GM21825 (cell line): ENCODE results near the gene RECQL5.
"Not testable (repeated sequence)": the region's sequence is repeated elsewhere in the genome, so short reads cannot be mapped to it uniquely, and the experiment has no call there.

Experiments used
- ATAC-seq: cut with Tn5 transposase; IDR thresholded peaks from one replicate; pipeline ENCODE4 v1.9.1; 2021; ENCODE audit warnings: mild to moderate bottlenecking, moderate library complexity; ENCODE audit not compliant: unreplicated experiment

RECQL5 gene

DNA sequence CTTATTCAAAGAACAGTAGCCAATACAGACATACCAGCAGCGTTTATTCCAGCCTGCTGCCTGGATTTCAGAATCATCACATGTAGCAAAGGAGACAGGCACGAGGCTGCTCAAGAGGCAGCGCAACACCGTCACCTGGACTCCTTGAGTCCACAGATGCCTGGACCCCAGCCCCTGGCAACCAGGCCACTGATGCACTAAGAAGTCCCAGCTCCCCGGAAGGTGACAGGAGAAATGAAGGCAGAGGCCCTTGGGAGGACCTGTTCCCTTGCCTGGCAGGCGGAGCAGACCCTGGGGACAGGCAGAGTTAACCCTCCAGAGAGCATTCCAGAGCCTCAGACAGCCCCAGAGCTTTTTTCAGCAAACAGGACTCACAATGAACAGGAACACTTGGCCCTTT lies 17.3 kb downstream of the RECQL5 start:
- no peak for ATAC-seq

DNA sequence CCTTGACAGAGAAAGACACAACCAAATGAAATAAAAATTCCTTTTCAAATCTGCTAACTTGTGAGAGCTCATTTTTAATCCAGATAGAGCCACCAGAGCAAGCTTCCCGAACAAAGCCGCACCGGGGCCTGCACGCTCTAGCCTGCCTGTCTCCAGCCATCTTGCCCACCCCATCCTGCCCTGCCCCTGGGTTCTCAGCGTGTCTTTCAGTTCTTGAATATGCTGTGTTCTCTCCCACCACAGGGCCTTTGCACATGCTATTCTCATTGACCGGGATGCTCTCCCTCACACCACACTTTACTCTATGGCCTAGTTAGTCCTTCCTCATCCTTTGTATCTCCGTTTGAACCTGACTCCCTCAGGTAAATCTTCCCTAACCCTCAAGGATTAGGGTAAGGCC lies 19.0 kb downstream of the RECQL5 start:
- no peak for ATAC-seq

DNA sequence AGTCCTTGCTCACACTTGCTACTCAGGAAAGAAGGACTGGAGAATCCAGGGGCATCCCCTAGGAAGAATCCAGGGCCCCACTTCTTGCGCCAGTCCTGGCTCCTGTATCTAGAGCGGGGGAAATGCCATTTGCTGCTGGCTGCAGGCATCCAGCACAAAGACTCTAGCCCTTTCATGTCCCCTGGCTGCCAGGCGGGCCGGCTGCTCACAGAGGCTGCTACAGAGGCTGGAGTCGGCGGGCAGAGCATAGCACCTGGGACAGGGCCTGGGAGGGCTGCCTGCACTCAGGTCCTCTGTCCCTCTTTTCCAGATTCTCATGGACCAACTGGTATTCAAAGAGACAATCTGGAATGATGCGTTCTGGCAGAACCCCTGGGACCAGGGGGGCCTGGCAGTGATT lies 19.9 kb downstream of the RECQL5 start:
- ATAC-seq, result no peak

DNA sequence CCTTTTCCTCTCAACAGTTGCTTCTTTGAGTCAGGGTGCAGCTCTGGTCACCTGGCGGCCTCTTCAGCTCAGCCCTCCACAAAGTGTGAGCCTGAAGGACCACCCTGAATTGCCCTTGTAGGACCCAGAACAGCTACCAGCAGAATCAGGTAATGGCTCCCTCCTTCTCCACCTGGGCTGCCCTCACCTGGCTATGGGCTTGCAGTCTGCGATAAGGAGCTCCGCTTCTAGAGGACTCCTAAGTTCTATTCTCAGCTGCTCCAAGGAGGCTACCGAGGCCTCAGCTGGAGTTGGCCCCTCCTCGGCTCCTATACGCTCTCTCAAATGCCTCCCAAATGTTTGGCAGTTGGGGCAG lies 20.3 kb downstream of the RECQL5 start:
- ATAC-seq, result no peak

DNA sequence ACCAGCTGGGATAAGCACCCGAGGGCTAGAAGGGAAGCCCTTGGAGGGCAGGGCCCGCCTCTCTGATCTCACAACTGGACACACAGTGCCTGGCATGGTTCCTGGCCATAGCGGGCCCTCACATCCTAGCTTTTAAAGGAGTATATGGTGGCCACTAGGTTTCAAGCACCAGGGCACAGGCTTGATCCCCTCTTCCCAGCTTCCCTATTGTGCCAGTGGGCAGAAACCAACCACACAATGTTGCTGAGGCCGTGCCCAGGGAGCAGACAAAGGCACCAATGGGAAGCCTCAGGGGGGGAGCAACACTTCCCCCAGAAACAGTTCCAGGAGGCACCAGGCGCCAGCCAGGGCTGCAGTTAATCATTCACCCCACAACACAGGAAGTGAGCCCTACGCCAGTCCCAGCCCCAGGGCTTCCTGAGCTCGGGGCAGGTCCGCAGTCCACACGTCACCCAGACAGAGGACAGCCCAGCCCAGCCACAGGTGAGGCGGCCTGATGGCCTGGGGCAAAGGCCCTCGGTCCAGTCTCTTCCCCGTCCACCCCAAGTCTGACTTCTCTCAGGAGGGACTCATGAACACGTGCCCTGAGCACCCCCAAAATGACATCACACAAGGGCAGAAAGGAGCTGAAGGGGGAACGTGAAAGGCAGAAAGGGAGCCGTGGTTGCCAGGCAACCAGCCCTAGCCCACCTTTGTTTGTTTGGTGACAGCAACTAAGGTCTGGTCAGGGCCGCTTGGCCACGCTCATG lies 20.9 kb downstream of the RECQL5 start:
- no peak for ATAC-seq

DNA sequence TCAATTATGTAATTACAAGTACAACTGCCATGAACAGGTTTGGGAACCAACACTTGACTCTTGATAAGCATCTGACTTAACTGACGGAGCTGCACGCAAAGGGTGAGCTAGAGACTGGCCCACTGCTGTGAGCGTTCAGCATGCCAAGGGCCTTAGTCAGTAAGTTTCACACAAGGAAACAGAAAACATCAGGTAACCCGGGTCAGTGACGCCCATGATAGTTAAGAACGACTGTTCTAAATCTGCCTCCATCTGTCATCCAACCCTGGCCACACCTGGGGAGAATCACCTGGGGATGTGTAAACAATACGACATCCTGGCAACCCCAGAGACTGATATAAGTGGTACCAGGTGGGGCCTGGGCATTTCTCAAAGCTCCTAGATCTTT lies 21.5 kb downstream of the RECQL5 start:
- no peak for ATAC-seq

DNA sequence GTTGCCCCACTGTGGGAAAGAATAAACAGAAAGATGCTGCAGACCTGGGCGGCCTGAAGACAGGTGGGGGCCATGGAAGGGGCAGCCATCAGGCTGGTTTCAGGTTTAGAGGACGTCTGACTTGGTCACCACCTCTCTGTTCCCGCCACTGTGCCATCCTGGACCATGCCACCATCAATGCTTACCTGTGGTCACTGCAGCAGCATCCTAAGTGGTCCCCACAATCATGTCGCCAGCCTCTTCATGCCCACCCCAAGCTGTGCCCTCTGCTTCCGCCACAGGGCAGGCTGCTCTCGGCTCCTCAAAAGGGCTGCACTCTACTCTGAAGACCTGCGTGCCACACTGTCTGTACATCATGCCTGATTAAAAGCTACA lies 23.3 kb downstream of the RECQL5 start:
- ATAC-seq, result no peak

DNA sequence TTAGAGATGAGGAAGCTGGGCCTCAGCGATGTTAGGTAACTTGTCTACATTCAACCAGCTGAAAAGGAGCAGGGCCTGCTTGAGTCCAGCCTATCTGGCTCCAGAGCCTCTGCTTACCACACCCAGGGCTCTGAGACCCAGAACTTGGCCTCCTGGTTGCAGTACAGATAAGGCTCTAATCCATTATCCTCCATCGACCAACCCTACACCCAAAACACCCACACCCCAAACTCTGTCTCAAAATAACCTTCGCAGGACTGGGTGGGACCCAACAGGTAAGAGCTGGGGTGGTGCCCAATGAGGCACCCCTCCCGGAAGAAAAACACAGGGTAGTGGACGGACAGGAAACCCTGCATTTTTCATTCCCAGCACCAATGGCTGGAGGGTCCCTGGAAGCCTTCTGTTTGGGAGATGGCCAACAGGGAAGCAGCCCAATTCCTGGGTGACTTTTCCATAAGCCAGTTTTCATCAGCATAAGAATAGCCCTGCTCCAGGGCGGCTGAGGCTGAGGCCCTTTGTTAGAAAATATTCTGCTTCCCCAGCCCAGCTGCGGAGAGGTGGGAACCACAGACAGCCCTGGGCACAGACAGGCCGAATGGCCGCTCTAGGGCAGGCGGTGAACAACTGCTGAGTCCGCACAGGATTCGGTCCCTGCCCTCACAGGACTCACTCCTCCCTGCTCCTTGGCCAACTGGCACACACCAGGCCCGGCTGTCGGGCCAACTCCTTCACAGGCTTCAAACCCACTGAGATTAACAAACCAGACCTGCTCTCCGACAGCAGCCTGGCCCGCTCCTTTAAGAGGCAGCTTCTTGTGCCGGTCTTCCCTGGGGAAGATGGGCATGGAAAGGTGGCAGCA lies 23.9 kb downstream of the RECQL5 start:
- no peak for ATAC-seq

DNA sequence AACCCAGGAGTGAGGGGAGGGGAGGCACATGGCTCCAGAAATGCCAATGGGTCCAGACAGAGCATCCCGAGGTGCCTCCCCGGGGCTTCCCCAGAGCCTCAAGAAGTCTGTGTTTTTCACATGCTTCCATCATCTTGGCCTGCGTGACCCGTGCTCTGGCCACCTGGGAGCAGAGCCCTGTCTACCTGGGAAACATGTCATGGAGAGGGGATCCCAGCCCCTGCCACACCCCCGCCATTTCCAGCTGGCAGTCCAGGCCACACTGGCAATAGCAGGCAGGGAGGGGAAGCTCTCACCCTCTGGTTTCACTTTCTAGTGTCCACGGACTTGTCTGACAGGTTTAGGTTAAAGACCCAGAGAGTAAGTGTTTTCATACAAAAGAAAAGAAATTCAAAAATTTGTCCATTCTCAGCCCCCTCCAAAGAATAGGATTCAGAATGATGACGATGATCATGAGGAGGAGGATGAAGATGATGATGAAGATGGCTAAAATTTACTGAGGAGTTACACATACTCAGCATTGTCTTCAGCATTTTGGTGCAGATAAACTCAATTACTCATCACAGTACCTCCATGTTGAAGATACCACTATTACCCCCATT lies 24.7 kb downstream of the RECQL5 start:
- no peak for ATAC-seq

DNA sequence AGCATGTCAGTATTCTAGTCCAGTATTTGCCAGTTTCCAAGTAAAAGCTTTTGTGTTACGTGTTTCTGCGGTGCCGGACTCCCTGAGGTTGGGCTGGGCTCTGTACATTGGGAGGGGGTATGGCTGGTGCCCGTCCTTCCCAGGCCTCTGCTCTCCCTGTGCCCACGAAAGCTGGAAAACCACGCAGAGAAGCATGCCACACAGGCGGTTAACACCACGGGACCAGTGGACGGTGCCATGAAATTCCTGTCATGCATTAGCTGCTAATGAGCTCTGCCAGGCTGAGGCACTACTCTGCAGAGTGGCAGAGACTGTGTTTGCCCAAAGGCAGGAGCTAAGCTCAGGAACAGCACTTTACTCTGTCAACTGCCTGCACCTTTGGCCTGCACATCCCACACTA lies 25.6 kb downstream of the RECQL5 start:
- ATAC-seq, result no peak

DNA sequence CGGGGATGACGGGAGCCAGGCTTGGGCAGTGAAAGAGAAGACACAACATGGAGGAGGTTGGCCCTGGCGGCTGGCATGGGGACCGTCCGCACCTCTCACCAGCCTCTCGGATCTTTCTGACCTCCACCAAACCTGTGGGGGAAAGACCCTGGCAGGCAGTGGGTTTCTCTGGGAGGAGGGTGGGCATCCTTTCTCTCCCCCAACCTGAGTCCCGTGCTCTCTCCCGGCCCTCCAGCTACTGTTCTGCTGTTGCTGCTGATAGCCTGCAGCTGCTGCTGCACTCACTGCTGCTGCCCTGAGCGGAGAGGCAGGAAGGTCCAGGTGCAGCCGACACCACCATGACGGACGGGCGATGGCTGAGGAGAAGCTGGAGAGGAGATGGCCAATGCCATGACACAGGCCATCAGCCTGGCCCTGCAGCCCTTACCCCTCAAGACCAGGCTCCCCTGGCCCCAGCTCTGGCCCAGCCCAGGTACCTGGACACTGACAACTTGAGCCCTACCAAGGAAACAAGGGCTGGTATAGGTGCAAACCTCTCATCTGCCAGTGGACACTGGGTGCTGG lies 26.3 kb downstream of the RECQL5 start:
- no peak for ATAC-seq

DNA sequence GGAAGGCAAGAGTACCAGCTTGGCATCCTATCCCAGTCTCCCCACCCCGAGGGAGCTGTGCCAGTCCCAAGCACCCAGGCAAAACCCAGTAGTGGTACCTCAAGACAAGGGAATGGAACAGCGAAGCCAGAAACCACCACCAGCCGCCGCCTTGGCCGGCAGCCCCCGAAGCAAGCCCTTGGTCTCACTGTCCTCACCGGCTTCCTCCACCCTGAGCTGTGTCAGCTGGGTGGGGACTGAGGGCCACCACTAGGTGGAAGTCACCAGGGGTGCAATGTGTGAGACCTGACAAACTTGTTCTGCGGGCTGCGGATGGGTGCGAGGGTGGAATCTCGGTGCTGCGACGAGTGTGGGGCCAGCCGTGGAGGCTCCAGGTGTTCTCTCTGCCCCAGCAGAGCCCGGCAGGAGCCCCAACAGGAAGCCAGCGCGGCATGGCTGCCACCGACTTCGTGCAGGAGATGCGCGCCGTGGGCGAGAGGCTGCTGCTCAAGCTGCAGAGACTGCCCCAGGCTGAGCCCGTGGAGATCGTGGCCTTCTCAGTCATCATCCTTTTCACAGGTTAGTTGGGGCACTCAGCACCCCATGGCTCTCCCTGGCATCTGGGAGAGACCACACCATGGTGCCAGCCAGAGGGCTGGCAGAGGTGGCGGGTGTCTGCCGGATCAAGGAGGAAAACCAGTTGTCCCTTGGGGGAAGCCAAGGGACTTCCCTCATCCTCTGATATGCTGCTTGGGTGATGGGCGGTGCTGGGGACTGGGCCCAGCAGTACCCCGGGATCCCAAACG lies 27.0 kb downstream of the RECQL5 start:
- no peak for ATAC-seq

DNA sequence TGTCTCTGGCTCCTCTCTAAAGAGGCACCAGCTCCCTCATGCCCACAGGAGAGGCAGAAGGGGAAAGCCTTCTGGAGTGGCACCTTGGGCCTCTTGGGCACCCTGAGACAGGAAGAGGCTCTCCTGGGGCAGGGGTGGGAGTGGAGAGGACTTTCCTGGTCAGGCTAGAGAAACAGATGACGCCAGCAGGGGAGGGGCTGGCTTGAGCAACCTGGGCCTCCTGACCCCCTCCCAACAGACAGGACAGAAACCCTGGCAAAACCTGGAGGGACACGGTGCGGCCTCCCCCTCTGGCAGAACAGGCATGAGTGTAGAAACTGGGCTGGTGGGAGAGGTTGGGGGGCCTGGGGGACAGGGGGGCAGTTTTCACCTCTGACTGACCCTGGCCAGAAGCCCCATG lies 27.6 kb downstream of the RECQL5 start:
- no peak for ATAC-seq

DNA sequence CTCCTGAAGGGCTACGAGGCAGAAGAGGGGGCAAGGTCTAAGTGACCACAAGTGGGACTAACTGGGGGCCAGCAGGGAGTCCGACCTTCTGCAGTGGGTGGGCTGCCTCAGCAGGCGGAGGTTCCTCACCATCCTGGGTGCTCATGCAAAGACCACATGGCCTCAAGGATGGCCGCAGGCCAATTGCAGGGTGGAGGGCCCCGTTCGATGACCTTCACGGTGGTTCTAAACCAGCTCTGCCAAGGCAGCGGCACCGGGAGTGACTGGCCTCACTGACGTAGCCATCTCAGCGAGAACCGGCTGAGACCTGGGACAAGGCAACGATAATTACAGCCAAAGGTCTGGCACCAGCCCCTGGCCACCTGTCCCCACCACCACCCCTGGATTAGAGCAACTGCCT lies 28.1 kb downstream of the RECQL5 start:
- ATAC-seq, result no peak

DNA sequence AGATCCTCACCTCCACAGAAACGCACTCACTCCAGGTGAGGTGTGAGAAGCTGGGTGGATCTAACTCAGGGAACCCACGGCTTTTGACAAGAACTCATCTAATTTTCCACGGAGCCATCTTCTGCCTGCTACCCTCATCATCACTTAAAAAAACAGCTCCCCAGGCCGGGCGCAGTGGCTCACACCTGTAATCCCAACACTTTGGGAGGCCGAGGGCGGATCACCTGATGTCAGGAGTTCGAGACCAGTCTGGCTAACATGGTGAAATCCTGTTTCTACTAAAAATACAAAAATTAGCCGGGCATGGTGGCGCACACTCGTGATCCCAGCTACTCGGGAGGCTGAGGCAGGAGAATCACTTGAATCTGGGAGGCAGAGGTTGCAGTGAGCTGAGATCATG lies 28.9 kb downstream of the RECQL5 start:
- ATAC-seq, result not testable (repeated sequence)

DNA sequence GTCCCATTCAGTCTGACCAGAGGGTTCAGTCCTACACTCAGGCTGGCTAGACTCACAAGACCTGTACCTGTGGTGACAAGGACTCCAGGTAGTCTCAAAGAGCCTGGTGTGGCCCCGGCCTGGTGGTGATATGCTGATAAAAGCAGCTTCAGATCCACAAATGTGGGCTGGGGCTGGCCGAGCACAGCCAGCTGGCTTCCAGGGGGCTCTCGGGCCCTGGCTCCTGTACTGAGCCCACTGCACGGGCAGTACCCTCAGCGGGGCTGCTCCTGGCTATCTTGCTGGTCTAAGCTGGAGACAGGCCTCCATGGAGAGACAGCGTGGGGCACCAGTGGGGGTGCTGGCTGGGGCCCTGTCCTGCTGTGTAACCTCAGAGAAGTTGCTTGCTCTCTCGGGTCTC lies 29.4 kb downstream of the RECQL5 start:
- no peak for ATAC-seq

DNA sequence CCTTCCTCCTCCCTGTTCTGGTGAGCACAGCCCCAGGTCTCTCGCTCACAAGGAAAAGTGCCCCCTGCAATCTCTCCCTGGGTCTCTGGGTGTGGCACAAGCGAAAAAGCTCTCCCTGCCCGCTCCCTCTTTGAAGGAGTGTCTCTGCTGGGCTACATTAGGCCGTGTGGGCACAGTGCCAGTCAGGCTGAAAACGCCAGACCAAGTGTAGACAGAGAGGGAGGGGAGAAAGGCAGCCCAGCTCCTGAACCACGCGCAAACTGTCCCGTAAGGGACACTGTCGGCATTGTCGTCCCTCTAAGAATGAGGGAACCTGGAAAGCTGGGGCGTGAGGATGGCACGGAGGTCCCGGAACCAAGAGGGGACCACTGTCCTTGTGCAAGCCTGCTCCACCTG lies 29.8 kb downstream of the RECQL5 start:
- no peak for ATAC-seq

DNA sequence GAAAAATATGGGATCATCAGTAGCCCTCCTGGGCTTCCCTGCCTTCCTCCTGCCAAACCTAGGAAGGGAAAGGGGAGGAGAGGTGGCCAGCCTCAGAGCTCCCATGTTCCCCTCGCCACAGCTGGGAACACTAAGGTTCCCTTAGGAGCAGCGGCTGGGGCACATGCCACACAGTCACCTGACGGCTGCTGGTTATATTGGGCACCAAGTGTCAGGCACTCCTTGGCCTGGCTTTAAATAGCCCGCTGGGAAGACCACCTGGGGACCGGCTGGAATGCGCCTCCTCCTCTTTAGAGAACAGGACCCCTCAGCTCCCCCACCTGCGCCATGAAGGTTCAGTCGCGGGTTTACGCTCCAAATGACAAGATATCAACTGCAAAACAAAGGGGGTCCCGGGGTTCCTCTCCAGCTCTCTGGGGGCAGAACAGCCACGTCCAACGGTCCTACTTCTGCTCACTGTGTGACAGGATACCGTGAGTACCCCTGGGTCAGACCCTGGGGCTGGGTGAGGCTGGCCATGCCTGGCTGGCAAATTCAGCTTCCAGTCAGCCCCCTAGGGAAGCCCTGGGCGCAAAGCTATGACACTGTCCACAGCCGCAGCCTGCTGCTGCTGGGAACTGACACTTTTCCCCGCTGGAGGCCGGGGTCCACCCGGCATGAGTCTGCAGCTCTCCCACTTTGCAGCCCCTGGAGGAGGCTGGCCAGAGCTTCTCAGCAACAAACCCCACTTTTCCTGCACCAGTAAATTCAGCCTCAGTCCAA lies 30.4 kb downstream of the RECQL5 start:
- ATAC-seq, result no peak

DNA sequence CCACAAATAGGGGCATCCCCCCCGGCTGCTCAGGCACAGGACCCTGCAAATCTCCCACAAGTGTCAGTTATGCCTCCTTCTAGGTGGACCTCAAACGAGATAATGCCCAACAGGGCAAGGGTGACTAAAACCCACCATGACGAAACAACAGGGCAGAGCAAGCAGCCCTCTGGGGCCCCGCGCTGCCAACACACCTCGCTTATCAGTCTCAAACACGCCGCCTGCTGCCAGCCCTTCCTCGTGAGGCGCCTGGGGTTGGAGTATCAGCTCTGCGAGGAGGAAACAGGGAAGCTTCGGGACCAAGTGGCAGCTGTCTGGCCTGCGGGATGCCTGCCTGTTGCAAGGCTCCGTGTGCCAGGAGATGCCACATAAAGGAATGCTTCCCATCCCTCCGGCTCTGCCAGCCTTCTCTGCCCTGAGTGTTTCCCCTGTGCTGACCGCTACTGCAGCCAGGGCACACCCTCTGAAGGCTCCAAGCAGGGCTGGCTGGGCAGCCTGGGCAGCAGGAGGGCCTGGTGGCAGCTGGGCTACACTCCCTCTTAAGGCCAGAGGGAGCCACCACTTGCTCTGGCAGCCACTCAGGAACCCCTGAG lies 31.2 kb downstream of the RECQL5 start:
- ATAC-seq, result no peak
